ENCODE results near the gene SEPTIN3. TPM values are rescaled to one million over a fixed set of nuclear protein-coding genes. Genes with fewer than 3 reads are reported as not detected.

SEPTIN3 gene
- total and polyA plus RNA-seq, 2 of the 8 experiments (the other 6 are each of a cell fraction or from before 2014, with no cell fraction given), result 38.9 to 52.9 TPM

DNA sequence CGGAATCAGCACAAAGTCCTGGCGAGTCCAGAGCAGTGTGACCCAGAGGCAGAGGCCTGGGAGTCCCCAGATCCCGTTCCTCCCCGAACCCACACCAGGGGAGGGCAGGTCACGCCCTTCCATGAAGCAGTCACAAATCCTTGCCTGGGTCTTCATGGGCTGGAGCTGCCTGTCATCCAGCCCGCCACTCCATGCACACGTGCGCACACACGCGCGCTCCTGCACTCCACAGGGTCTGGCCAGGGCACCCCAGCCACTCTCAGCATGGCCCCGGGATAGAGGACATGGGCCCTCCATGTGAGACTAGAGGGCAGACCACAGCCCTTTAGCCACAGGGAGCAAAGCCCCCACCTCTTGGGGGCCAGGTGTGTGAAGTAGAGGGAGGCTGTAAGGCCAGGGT is 36.9 kb upstream of the SEPTIN3 start:
- 94% methylated on average over 11 of the region's 12 CpGs; no CpG with 5 or more reads in 1 of the 2 experiments for WGBS, 2 experiments (ENCODE audit: extremely low coverage in 1 of 2, insufficient coverage in 1 of 2, insufficient read length in 1 of 2, insufficient replicate concordance in 2 of 2, low coverage in 1 of 2, low lambda C conversion rate in 2 of 2, missing lambda C conversion rate in 1 of 2)
- TF ChIP-seq, protein P1, sequence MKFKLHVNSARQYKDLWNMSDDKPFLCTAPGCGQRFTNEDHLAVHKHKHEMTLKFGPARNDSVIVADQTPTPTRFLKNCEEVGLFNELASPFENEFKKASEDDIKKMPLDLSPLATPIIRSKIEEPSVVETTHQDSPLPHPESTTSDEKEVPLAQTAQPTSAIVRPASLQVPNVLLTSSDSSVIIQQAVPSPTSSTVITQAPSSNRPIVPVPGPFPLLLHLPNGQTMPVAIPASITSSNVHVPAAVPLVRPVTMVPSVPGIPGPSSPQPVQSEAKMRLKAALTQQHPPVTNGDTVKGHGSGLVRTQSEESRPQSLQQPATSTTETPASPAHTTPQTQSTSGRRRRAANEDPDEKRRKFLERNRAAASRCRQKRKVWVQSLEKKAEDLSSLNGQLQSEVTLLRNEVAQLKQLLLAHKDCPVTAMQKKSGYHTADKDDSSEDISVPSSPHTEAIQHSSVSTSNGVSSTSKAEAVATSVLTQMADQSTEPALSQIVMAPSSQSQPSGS (IDR thresholded peaks at IDR 0.05; ENCODE audit: low read length), result no peak
- TF ChIP-seq PHF8 (conservative IDR thresholded peaks at IDR 0.05; ENCODE audit: low read depth, low read length), result no peak
- no peak for TF ChIP-seq RNF2 (IDR thresholded peaks at IDR 0.05; ENCODE audit: borderline replicate concordance, low read depth, low read length, missing control alignments, poor library complexity, severe bottlenecking)
- TF ChIP-seq, protein P2, sequence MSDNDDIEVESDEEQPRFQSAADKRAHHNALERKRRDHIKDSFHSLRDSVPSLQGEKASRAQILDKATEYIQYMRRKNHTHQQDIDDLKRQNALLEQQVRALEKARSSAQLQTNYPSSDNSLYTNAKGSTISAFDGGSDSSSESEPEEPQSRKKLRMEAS (IDR thresholded peaks at IDR 0.05), result no peak
- no peak for TF ChIP-seq TCF12 (IDR thresholded peaks at IDR 0.05; ENCODE audit: low read depth, low read length)
- TF ChIP-seq SP2 (IDR thresholded peaks at IDR 0.05; ENCODE audit: low read length), result no peak
- TF ChIP-seq KDM4A (IDR thresholded peaks at IDR 0.05; ENCODE audit: low read depth, low read length, severe bottlenecking), result no peak
- TF ChIP-seq KDM5A (IDR thresholded peaks at IDR 0.05; ENCODE audit: low read length), result no peak

More for the DNA sequence above, 36.9 kb upstream of the SEPTIN3 start:
- no peak overlapping the region for H4K91ac ChIP-seq (replicated peaks; ENCODE audit: insufficient read length, low read length)
- no peak overlapping the region for H3K27ac ChIP-seq (ENCODE audit: low read depth, low read length)
- H3K9ac ChIP-seq (replicated peaks in 1 of 4; ENCODE audit: extremely low read depth in 1 of 4, low read depth in 3 of 4, low read length in 3 of 4), result no peak overlapping the region; a peak in 2 of 7 replicates
- peaks cover 11 to 13% of the 10 kb centered on the region in 2 experiments for H4K20me1 ChIP-seq (replicated peaks in 1 of 2; ENCODE audit: control insufficient read depth in 1 of 2, insufficient read depth in 2 of 2, low read length in 2 of 2)
- H3K36me3 ChIP-seq (ENCODE audit: control insufficient read depth in 2 of 4, insufficient read depth in 4 of 4, low read length in 3 of 4), result peaks cover 0 to 2% (median 0%) of the 10 kb centered on the region in 4 experiments; a peak in 3 of 8 replicates
- H3K4me1 ChIP-seq (replicated peaks in 1 of 4; ENCODE audit: control insufficient read depth in 3 of 4, insufficient read depth in 4 of 4, low read length in 3 of 4), result peaks cover 0 to 16% (median 7%) of the 10 kb centered on the region in 4 experiments; a peak in 6 of 7 replicates
- H3K79me2 ChIP-seq (ENCODE audit: control insufficient read depth in 1 of 2, insufficient read depth in 2 of 2, low read length in 2 of 2), result no peaks in the 10 kb centered on the region
- H3K23ac ChIP-seq (ENCODE audit: insufficient read length), result no peak overlapping the region
- no peak overlapping the region for H3K4ac ChIP-seq (replicated peaks; ENCODE audit: insufficient read length, low read depth, low read length)
- no peak overlapping the region for H4K5ac ChIP-seq (ENCODE audit: insufficient read length, low read depth, low read length)
- CTCF ChIA-PET (ENCODE audit: partially characterized antibody), result interaction anchor here (0.9 to 1.4 kb wide), 2 partner anchors 9 to 12 kb away, joined by 3 to 4 read pairs; no protein-coding TSS in a partner anchor
- H2BK15ac ChIP-seq (ENCODE audit: low read length), result no peak overlapping the region
- no peaks in the 10 kb centered on the region for H3K9me3 ChIP-seq (ENCODE audit: insufficient read depth in 2 of 2, low read depth in 1 of 2, low read length in 1 of 2)
- FAIRE-seq, result no peak
- POLR2A ChIA-PET (ENCODE audit: partially characterized antibody), result interaction anchor here (0.6 to 3.6 kb wide), 4 partner anchors 12 to 195 kb away, joined by 3 to 15 read pairs (median 8); partner anchors contain the start of gene CENPM
- no peak overlapping the region for H2BK20ac ChIP-seq (ENCODE audit: low read length)
- no peak overlapping the region for H4K8ac ChIP-seq (ENCODE audit: extremely low read depth, insufficient read depth, low read length)
- no peaks in the 10 kb centered on the region for H3K23me2 ChIP-seq (ENCODE audit: low read depth, low read length)
- H3K14ac ChIP-seq (ENCODE audit: insufficient read length), result no peak overlapping the region
- H3K4me2 ChIP-seq (ENCODE audit: insufficient read depth in 1 of 2, low read depth in 2 of 2, low read length in 2 of 2), result no peak overlapping the region
- no peak for DNase-seq (ENCODE audit: low read depth in 1 of 2, low spot score in 2 of 2)
- H3K4me3 ChIP-seq (ENCODE audit: extremely low read depth in 1 of 4, insufficient read depth in 2 of 4, low read depth in 3 of 4, low read length in 4 of 4), result no peak overlapping the region
- H3K79me1 ChIP-seq (ENCODE audit: low read depth, low read length), result no peaks in the 10 kb centered on the region
- H2AFZ ChIP-seq (ENCODE audit: low read length), result no peak overlapping the region
- H2BK120ac ChIP-seq (replicated peaks; ENCODE audit: low read depth, low read length), result no peak overlapping the region
- peaks cover 0 to 15% (median 8%) of the 10 kb centered on the region in 4 experiments; a peak in 4 of 7 replicates for H3K27me3 ChIP-seq (replicated peaks in 1 of 4; ENCODE audit: control insufficient read depth in 3 of 4, extremely low read depth in 1 of 4, insufficient read depth in 3 of 4, low read length in 3 of 4)
- no peak overlapping the region for H2AK5ac ChIP-seq (ENCODE audit: low read depth, low read length)
- no peak overlapping the region for H3K18ac ChIP-seq (ENCODE audit: extremely low read depth, low read length)
- no peak overlapping the region for H2BK12ac ChIP-seq (ENCODE audit: low read depth, low read length)
- H3K56ac ChIP-seq (replicated peaks; ENCODE audit: insufficient read length, low read depth, low read length), result no peak overlapping the region
- H2BK5ac ChIP-seq (ENCODE audit: low read depth, low read length), result no peak overlapping the region
